GM12891 (cell line): Measurements from ENCODE around the gene STPG2.
"Not testable (repeated sequence)": the region's sequence is repeated elsewhere in the genome, so short reads cannot be mapped to it uniquely, and the experiment has no call there.

Experiments
- POLR2A ChIP-seq: IDR thresholded peaks from 2 replicates; pipeline ENCODE4 v1.6.1; 2011; ENCODE audit warnings: low read depth, low read length, control low read depth
- POLR2AphosphoS5 ChIP-seq: IDR thresholded peaks from 2 replicates; pipeline ENCODE4 v1.6.1; 2011; ENCODE audit warnings: low read depth, low read length, control low read depth
- POU2F2 ChIP-seq: IDR thresholded peaks from 2 replicates; pipeline ENCODE4 v1.6.1; 2011; ENCODE audit warnings: low read depth, mild to moderate bottlenecking, control low read depth, low read length, moderate library complexity
- TAF1 ChIP-seq: IDR thresholded peaks from 2 replicates; pipeline ENCODE4 v1.6.1; 2011; ENCODE audit warnings: low read depth, low read length, control low read depth

DNA sequence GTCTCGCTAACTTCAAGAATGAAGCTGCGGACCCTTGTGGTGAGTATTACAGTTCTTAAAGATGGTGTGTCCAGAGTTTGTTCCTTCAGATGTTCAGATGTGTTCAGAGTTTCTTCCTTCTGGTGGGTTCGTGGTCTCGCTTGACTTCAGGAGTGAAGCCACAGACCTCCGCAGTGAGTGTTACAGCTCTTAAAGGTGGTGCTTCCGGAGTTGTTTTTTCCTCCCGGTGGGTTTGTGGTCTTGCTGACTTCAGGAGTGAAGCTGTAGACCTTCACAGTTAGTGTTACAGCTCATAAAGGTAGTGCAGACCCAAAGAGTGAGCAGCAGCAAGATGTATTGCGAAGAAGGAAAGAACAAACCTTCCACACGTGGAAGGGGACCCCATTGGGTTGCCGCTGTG, 592.6 kb downstream of the STPG2 start:
- TF ChIP-seq POLR2A, POLR2AphosphoS5, TAF1, POU2F2: not testable (repeated sequence)
